Transverse colon (tissue), 4 donors: ENCODE data around the gene KCNAB2.

Experiments used
- CTCF ChIP-seq, 5 experiments: fragments of 200-600 bp in 3 of 5; fragments of 450-650 bp in 2 of 5; sonication (generic) in 3 of 5; IDR thresholded peaks; 1 replicate in 2 of 5; 2 replicates in 3 of 5; pipeline ENCODE4 v1.5.1; 2016 to 2017; ENCODE audit warnings: antibody characterized with exemption in 5 of 5, inconsistent platforms in 3 of 5, mild to moderate bottlenecking in 2 of 5, moderate library complexity in 1 of 5
- EP300 ChIP-seq: sonication (generic); formaldehyde crosslinking; IDR thresholded peaks from one replicate; pipeline ENCODE4 v1.6.1; 2017; ENCODE audit warnings: antibody characterized with exemption, low read depth
- POLR2A ChIP-seq: fragments of 450-650 bp; IDR thresholded peaks from one replicate; pipeline ENCODE4 v1.6.1; 2016; ENCODE audit warnings: antibody characterized with exemption, mild to moderate bottlenecking, moderate library complexity
- POLR2AphosphoS5 ChIP-seq, 3 donors: sonication (generic); formaldehyde crosslinking; IDR thresholded peaks; one replicate each; pipeline ENCODE4 v1.6.1; 2016; ENCODE audit warnings: antibody characterized with exemption in 3 of 3

- TF ChIP-seq POLR2AphosphoS5 (IDR thresholded peaks at IDR 0.05) (no peak), CTCF (IDR thresholded peaks at IDR 0.05) (no peak), POLR2A (no peak), EP300 (no peak)
Measured at GRCh38 chr1:6105763-6106162, 60.1 kb downstream of the KCNAB2 start.
